Stimulated activated CD8-positive, alpha-beta memory T cell treated with anti-CD3 and anti-CD28 coated beads, Interleukin-4, amount 100 ng/mL, for 1 hour (primary cell): ENCODE data around the gene CRB1.
"Not testable (repeated sequence)": the region's sequence is repeated elsewhere in the genome, so short reads cannot be mapped to it uniquely, and the experiment has no call there.

ENCODE experiments used
- DNase-seq, 2 donors: peaks; one replicate each; pipeline ENCODE4 v3.0.0-alpha.2; 2020; ENCODE audit warnings: low read depth in 2 of 2, low spot score in 1 of 2

The CRB1 gene

GRCh38 chr1:197453376-197454058 is 185.5 kb downstream of the CRB1 start:
- no peak for DNase-seq

DNA sequence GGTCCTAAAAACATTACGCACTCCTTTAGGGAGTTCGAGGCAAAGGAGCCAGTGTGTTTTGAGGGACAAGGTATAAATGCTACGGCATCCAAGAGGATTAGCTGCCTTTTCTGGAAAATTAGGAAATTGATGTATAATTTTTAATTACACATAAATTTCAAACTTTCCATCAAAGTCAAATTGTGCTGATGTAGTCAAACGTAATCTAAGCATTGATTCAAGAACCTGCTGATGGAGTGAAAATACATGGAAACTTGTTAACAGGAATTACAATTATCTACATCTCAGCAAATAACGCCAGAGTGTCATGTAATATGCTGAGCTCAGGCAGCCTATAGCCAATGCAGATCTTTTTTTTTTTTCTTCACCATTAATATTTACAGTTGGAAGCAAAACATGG is 194.5 kb downstream of the CRB1 start:
- no peak for DNase-seq

DNA sequence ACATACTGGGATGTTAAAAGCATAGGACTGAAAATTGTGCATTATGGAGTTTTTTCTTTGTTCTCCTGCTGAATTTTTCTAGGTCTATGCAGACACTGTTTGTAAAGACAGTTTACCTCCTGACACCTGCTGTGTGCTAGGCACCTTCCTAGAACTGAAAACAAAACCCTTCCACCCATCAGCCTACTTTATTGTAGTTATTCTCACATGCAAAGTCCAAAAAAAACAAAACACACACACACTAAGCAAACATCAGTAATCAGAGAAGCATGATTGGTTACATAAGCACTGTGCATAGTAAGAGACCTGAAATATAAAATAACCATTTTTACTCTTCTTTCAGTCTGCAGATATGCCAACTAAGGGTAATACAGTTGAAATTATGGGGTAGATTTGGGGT is 195.1 kb downstream of the CRB1 start:
- no peak for DNase-seq

DNA sequence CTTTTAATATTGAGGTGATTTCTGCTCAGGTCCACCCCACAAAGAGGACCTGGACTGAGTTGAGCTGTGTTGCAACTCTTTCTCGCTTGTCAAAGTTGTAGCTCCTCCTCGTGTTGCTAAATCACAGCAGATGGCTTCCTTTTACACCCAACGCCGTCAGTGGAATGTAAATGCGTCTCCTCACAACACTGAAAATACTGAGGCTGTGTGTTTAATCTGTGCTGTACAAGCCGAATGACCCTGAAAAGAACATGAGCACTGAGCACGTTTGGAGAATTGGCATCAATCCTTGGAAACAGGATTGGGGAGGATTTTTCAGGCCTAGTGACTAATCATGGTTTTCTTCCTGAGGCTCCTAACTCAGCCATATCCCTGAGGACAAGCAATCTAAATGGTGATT is 196.0 kb downstream of the CRB1 start:
- DNase-seq: no peak

- no peak for DNase-seq
Measured at GRCh38 chr1:197465528-197466327, 197.7 kb downstream of the CRB1 start.

DNA sequence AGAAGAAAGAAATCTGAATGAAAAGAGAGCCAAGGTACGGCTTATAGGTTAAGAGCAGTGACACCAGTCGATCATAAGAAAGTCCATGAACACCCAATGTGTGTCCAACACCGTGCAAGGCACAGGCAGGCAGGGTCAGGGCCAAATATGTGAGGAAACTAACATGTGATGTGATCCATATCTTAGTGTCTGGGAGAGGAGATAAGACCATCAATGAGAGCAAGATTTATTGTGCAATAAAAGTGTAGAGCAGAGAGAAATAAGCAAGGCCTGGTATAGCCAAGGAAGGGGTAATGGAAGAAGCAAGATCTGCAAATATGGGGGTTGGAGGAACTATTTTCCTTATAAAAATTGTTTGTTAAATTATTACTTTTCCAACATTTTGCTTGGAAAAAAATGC is 198.8 kb downstream of the CRB1 start:
- DNase-seq: no peak

- DNase-seq: no peak
Measured at GRCh38 chr1:197467881-197468280, 199.8 kb downstream of the CRB1 start.

- DNase-seq: no peak
Measured at GRCh38 chr1:197468543-197469175, 200.6 kb downstream of the CRB1 start.

GRCh38 chr1:197469620-197470210 is 201.7 kb downstream of the CRB1 start:
- no peak for DNase-seq

GRCh38 chr1:197470330-197470729 is 202.3 kb downstream of the CRB1 start:
- no peak for DNase-seq

GRCh38 chr1:197471248-197471985 is 203.4 kb downstream of the CRB1 start:
- no peak for DNase-seq

- no peak for DNase-seq
Measured at GRCh38 chr1:197472141-197472540, 204.1 kb downstream of the CRB1 start.

- no peak for DNase-seq
Measured at GRCh38 chr1:197480446-197480845, 212.4 kb downstream of the CRB1 start.

GRCh38 chr1:197481101-197481500 is 213.0 kb downstream of the CRB1 start:
- DNase-seq: peak in 1 of 2 donors; percentile 3

DNA sequence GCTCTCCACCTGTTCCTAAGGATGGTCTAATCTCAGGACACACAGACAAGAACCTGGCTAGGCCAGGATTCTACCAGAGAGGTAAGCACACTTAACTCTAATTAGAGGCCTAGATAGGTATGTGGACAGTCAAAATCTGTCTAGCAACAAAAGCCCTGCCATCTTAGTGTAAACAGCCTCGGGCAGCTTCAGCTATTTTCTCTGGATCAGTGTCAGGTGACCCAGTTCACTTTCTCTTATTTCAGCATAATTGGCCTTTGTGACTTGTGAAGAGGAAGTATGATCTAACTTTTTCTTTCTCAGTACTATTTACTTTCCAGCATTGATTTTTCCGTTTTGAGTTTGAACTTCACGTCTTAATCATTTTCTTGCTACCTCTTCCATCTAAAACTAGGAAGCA is 217.7 kb downstream of the CRB1 start:
- DNase-seq: no peak

GRCh38 chr1:197486946-197487345 is 218.9 kb downstream of the CRB1 start:
- no peak for DNase-seq

DNA sequence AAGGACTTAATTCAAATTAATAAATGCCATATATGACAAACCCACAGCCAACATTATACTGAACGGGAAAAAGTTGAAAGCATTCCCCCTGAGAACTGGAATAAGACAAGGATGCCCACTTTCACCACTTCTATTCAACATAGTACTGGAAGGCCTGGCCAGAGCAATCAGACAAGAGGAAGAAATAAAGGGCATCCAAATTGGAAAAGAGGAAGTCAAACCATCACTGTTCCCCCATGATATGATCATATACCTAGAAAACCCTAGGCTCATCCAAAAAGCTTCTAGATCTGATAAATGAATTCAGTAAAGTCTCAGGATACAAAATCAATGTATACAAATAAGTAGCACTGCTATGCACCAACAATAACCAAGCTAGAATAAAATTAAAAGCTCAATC is 223.5 kb downstream of the CRB1 start:
- not testable (repeated sequence) for DNase-seq

DNA sequence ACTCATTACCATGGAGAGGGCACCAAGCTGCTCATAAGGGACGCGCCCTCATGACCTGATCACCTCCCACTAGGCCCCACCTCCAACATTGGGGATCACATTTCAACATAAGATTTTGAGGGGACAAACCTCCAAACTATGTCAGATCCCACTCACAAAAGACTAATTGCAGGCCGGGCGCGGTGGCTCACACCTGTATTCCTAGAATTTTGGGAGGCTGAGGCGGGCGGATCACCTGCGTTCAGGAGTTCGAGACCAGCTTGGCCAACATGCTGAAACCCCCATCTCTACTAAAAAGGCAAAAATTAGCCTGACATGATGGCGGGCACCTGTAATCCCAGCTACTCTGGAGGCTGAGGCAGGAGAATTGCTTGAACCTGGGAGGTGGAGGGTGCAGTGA is 228.7 kb downstream of the CRB1 start:
- no peak for DNase-seq

GRCh38 chr1:197510691-197511378 is 242.8 kb downstream of the CRB1 start:
- no peak for DNase-seq

DNA sequence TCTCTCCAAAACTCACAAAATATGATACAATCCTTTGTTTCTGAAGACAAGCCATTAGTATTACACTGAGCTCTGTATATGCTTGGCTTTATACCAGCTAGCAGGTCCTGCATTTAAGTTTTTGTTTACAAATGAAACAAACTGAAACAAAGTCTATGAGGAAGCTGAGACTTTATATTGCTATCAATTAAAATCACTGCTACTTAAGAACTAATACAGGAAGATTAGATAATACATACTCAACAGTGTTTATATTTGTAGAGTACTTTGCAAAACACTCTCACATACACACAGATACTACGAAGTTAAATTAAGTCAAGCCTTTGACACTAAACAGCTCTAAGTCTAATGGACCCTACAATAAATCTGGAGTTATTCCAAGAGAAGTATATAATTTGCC is 247.4 kb downstream of the CRB1 start:
- DNase-seq: no peak
